ENCODE results near the gene MEGF6. TPM values are rescaled to one million over a fixed set of nuclear protein-coding genes. Genes with fewer than 3 reads are reported as not detected.

Gene MEGF6
- total and polyA plus RNA-seq, 2 experiments from 2014 or later = 11.6 to 21.9 TPM

DNA sequence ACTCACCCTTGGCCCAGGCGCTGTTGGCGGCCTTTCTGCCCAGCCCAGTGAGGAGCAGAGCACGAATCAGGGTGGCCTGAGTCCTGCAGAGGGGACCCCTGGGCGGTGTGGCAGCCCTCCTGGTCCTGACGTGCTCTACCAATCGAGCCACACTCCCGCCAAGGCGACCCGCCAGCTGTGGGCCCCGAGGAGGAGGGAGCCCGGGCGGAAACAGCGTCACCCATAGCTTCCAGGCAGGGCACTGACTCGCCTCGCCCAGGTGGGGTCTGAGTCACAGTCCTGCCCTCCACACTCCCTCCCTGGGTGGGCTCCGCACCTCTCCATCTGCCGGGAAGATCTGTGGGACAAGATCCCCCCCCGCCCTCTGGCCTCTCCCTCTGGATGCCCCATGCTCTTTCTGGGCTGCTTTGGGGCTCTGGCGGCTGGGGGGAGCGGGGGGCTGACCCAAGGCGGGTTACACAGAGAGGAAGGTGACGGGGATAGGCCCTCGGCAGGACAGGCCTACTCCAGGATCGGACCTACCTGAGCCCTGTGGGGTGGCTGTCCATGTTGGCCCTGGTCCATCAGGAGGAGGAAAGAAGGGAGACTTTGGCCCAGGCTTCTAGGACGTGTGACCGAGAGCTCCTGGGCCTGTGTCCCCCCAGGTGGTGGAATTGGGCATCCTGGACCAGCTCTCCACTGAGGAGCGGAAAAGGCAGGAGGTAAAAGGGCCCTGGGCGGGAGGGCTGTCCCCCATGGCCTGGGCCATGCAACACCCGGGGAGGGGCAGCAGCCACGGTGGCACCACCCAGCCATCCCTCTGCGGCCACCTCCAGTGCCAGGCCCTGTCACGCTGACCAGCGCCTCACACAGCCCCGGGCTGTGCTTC lies 142.8 kb downstream of the MEGF6 start:
- H3K9me3 ChIP-seq (ENCODE audit: low read depth) = no peaks in the 10 kb centered on the region
- H3K27ac ChIP-seq = no peak overlapping the region
- no peak overlapping the region for H3K4me3 ChIP-seq
- no peaks in the 10 kb centered on the region for H3K36me3 ChIP-seq (replicated peaks; ENCODE audit: insufficient read depth, low read depth)
- H4K20me1 ChIP-seq (ENCODE audit: insufficient read depth, poor library complexity, severe bottlenecking) = no peaks in the 10 kb centered on the region
- no peak overlapping the region for H2AFZ ChIP-seq
- DNase-seq (ENCODE audit: low spot score) = no peak
- H3K4me2 ChIP-seq = no peak overlapping the region
- no peaks in the 10 kb centered on the region for H3K79me2 ChIP-seq
- 91% methylated on average over 23 of the region's 34 CpGs for WGBS (ENCODE audit: low lambda C conversion rate, missing lambda C conversion rate)
- H3K4me1 ChIP-seq (ENCODE audit: insufficient read depth) = peaks cover 14% of the 10 kb centered on the region
- no peaks in the 10 kb centered on the region for H3K27me3 ChIP-seq
- no peak for TF ChIP-seq EZH2 (IDR thresholded peaks at IDR 0.05; ENCODE audit: borderline replicate concordance)
- no peak for TF ChIP-seq EZH2phosphoT487 (IDR thresholded peaks at IDR 0.05; ENCODE audit: low read depth, severe bottlenecking, unreplicated experiment)
- TF ChIP-seq CTCF (IDR thresholded peaks at IDR 0.05; ENCODE audit: poor library complexity) = no peak
- no peaks in the 10 kb centered on the region for H3K9me2 ChIP-seq (replicated peaks; ENCODE audit: insufficient read depth)

DNA sequence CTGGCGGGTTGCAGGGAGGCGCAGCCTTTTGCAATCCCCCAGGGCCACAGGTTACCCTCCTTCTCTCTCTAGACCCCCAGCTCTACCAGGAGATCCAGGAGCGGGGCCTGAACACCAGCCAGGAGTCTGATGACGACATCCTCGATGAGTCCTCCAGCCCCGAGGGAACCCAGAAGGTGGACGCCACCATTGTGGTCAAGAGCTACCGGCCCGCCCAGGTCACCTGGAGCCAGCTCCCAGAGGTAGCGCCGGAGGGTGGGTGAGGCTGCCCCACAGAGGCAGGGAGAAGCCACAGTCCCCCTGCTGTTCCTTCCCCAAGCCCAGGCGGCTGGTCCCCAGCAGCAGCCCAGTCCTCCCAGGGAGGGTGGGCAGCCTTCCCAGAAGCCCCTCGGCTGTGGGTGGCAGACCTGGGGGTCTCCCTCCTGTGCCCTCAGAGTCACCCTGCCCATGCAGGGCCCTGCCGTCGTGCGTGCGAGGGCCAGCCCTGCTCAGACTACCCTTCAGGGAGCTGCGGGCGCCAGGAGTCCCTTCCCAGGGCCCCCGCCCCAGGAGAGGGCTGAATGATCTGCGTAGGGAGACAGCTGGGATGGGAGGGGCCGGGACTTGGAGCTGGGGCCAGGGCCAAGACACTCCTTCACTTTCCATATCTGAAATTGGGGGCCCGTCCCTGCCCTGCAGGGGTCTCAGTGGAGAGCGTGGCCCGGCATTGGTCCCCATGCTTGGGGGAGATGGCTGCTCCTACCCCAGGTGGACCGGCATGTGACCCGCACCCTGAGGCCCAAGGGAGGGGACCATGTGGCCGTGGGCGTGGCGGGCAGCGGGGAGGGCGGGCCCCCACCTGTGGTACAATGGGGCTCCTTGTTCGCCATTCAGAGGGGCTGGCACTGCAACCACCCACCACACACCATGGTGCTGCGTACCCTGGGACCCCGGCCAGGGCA lies 143.9 kb downstream of the MEGF6 start:
- Histone ChIP-seq H3K79me2 (peaks cover 3% of the 10 kb centered on the region), H3K27me3 (no peaks in the 10 kb centered on the region), H3K27ac (no peak overlapping the region), H3K4me1 (ENCODE audit: insufficient read depth) (peaks cover 14% of the 10 kb centered on the region), H3K36me3 (replicated peaks; ENCODE audit: insufficient read depth, low read depth) (no peaks in the 10 kb centered on the region), H3K4me3 (no peak overlapping the region), H3K9me3 (ENCODE audit: low read depth) (no peaks in the 10 kb centered on the region), H3K9me2 (replicated peaks; ENCODE audit: insufficient read depth) (no peaks in the 10 kb centered on the region), H4K20me1 (ENCODE audit: insufficient read depth, poor library complexity, severe bottlenecking) (no peaks in the 10 kb centered on the region), H2AFZ (no peak overlapping the region), H3K4me2 (no peak overlapping the region)
- WGBS (ENCODE audit: low lambda C conversion rate, missing lambda C conversion rate) = 90% methylated on average over 27 of the region's 35 CpGs
- no peak for DNase-seq (ENCODE audit: low spot score)
- TF ChIP-seq EZH2 (IDR thresholded peaks at IDR 0.05; ENCODE audit: borderline replicate concordance) = no peak
- no peak for TF ChIP-seq CTCF (IDR thresholded peaks at IDR 0.05; ENCODE audit: poor library complexity)
- no peak for TF ChIP-seq EZH2phosphoT487 (IDR thresholded peaks at IDR 0.05; ENCODE audit: low read depth, severe bottlenecking, unreplicated experiment)

- DNase-seq (ENCODE audit: low spot score) = no peak
- no peaks in the 10 kb centered on the region for H3K9me3 ChIP-seq (ENCODE audit: low read depth)
- 94% methylated on average over 16 of the region's 16 CpGs for WGBS (ENCODE audit: low lambda C conversion rate, missing lambda C conversion rate)
Measured at GRCh38 chr1:3466366-3467075, 144.8 kb downstream of the MEGF6 start.

More at GRCh38 chr1:3466366-3467075, 144.8 kb downstream of the MEGF6 start:
- Histone ChIP-seq H2AFZ (no peak overlapping the region), H3K27me3 (no peaks in the 10 kb centered on the region), H3K4me3 (no peak overlapping the region), H3K9me2 (replicated peaks; ENCODE audit: insufficient read depth) (no peaks in the 10 kb centered on the region), H3K79me2 (peaks cover 12% of the 10 kb centered on the region), H3K36me3 (replicated peaks; ENCODE audit: insufficient read depth, low read depth) (no peaks in the 10 kb centered on the region), H3K4me1 (ENCODE audit: insufficient read depth) (peaks cover 7% of the 10 kb centered on the region), H4K20me1 (ENCODE audit: insufficient read depth, poor library complexity, severe bottlenecking) (no peaks in the 10 kb centered on the region), H3K27ac (no peak overlapping the region), H3K4me2 (no peak overlapping the region)
- no peak for TF ChIP-seq EZH2 (IDR thresholded peaks at IDR 0.05; ENCODE audit: borderline replicate concordance)
- TF ChIP-seq CTCF (IDR thresholded peaks at IDR 0.05; ENCODE audit: poor library complexity) = no peak
- no peak for TF ChIP-seq EZH2phosphoT487 (IDR thresholded peaks at IDR 0.05; ENCODE audit: low read depth, severe bottlenecking, unreplicated experiment)

Measured in hepatocyte (in vitro differentiated cells).